Measurements from ENCODE around the gene HOXA3. TPM values are rescaled to one million over a fixed set of nuclear protein-coding genes. Genes with fewer than 3 reads are reported as not detected.

Gene HOXA3
- total RNA-seq, 1 donor from 2014 or later = not detected

DNA sequence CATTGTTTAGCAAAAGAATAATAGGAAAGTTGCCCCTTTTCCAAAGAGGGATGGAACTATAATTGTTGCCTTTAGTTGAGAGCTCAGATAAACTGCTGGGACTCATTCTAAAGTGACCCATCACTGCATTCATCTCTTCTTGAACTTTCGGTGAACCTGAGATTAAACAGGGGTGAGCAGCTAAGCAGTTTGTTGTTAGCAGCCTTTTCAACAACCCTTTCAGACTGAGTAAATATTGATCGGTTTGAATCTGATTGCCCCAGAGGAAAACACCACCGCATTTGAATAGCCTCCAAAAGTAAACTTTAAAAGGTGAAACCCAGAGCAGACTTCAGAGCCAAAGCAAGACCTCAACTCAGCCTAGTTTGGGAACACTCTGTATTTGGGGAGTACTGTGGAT, 61.3 kb downstream of the HOXA3 start:
- H3K27me3 Mint-ChIP-seq (ENCODE audit: unreplicated experiment) = peaks cover 45% of the 10 kb centered on the region
- H3K27ac Mint-ChIP-seq (ENCODE audit: unreplicated experiment) = no peak overlapping the region

DNA sequence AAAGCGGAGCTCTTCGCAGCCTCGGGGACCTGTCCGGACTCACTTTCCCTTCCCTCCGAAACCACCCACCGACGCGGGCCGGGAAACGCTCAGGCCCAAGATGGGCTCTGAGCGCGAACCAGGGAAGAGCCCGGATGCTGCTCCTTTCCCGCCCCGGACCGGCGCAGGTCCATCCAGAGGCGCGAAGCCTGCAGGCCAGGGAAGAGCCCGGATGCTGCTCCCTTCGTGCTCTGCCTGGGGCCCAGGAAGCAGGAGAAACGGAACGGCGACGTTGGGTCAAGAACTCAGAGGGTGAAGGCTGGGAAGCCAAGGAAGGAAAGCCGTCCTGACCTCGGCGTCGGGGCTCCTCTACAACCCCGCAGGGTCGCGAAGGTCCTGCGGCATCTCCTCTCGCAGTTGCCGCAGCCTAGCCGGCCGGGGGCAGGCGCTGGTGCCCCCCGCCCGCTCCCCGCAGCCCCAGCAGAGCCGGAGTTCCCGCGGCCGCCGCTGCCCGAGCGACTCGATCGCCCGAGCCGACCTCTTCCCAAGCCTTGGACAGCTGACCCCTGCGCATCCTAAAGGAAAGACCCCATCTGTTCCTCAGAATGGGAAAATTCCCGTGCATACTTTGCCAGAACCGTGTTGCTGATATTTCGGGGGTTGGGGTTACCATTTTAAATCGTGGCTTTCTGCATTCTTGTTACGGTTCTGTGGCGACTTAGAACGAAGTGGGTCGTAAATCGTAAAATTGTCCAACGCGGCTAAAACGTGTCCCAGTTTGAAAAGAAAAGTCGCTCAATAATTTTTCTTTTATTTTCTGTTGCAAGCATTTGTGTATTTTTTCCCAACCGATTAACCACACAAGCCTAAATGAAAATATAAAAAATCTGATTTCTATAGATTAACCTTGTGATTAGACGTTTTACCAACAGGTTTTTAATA, 64.1 kb downstream of the HOXA3 start:
- TF ChIP-seq CTCF (IDR thresholded peaks at IDR 0.05; ENCODE audit: partially characterized antibody, unreplicated experiment) = no peak
- Mint-ChIP-seq H3K9me3 (ENCODE audit: unreplicated experiment) (peaks cover 4% of the 10 kb centered on the region), H3K36me3 (ENCODE audit: unreplicated experiment) (no peaks in the 10 kb centered on the region), H3K4me1 (ENCODE audit: low read depth, unreplicated experiment) (peaks cover 22% of the 10 kb centered on the region), H3K27me3 (ENCODE audit: unreplicated experiment) (peaks cover 26% of the 10 kb centered on the region), H3K4me3 (ENCODE audit: unreplicated experiment) (peak overlapping the region; percentile 59), H3K27ac (ENCODE audit: unreplicated experiment) (no peak overlapping the region)
- peak; percentile 32 for DNase-seq

More for the DNA sequence above, 61.3 kb downstream of the HOXA3 start:
- no peak overlapping the region for H3K4me3 Mint-ChIP-seq (ENCODE audit: unreplicated experiment)
- H3K4me1 Mint-ChIP-seq (ENCODE audit: low read depth, unreplicated experiment) = peaks cover 24% of the 10 kb centered on the region
- no peak for DNase-seq
- no peak for TF ChIP-seq CTCF (IDR thresholded peaks at IDR 0.05; ENCODE audit: partially characterized antibody, unreplicated experiment)
- H3K36me3 Mint-ChIP-seq (ENCODE audit: unreplicated experiment) = no peaks in the 10 kb centered on the region
- peaks cover 14% of the 10 kb centered on the region for H3K9me3 Mint-ChIP-seq (ENCODE audit: unreplicated experiment)

- no peak for TF ChIP-seq CTCF (IDR thresholded peaks at IDR 0.05; ENCODE audit: partially characterized antibody, unreplicated experiment)
- Mint-ChIP-seq H3K4me3 (ENCODE audit: unreplicated experiment) (no peak overlapping the region), H3K27ac (ENCODE audit: unreplicated experiment) (no peak overlapping the region), H3K9me3 (ENCODE audit: unreplicated experiment) (peaks cover 2% of the 10 kb centered on the region), H3K27me3 (ENCODE audit: unreplicated experiment) (peaks cover 12% of the 10 kb centered on the region), H3K4me1 (ENCODE audit: low read depth, unreplicated experiment) (no peaks in the 10 kb centered on the region), H3K36me3 (ENCODE audit: unreplicated experiment) (no peaks in the 10 kb centered on the region)
- no peak for DNase-seq
These were observed 68.7 kb downstream of the HOXA3 start for GRCh38 chr7:27083646-27084045.

- TF ChIP-seq CTCF (IDR thresholded peaks at IDR 0.05; ENCODE audit: partially characterized antibody, unreplicated experiment) = no peak
- no peak overlapping the region for H3K27ac Mint-ChIP-seq (ENCODE audit: unreplicated experiment)
- peaks cover 3% of the 10 kb centered on the region for H3K27me3 Mint-ChIP-seq (ENCODE audit: unreplicated experiment)
- no peaks in the 10 kb centered on the region for H3K36me3 Mint-ChIP-seq (ENCODE audit: unreplicated experiment)
- no peaks in the 10 kb centered on the region for H3K9me3 Mint-ChIP-seq (ENCODE audit: unreplicated experiment)
- DNase-seq = no peak
- H3K4me3 Mint-ChIP-seq (ENCODE audit: unreplicated experiment) = no peak overlapping the region
- no peaks in the 10 kb centered on the region for H3K4me1 Mint-ChIP-seq (ENCODE audit: low read depth, unreplicated experiment)
These were observed 70.2 kb downstream of the HOXA3 start for GRCh38 chr7:27082171-27082570.

GRCh38 chr7:27080844-27081436, 71.4 kb downstream of the HOXA3 start:
- Mint-ChIP-seq H3K27me3 (ENCODE audit: unreplicated experiment) (peaks cover 3% of the 10 kb centered on the region), H3K4me1 (ENCODE audit: low read depth, unreplicated experiment) (no peaks in the 10 kb centered on the region), H3K4me3 (ENCODE audit: unreplicated experiment) (no peak overlapping the region), H3K9me3 (ENCODE audit: unreplicated experiment) (no peaks in the 10 kb centered on the region), H3K36me3 (ENCODE audit: unreplicated experiment) (no peaks in the 10 kb centered on the region), H3K27ac (ENCODE audit: unreplicated experiment) (no peak overlapping the region)
- no peak for DNase-seq
- TF ChIP-seq CTCF (IDR thresholded peaks at IDR 0.05; ENCODE audit: partially characterized antibody, unreplicated experiment) = no peak
